GM12865 (cell line): ENCODE data around the gene SLC16A14.

Experiments
- DNase-seq: peaks from one replicate; pipeline ENCODE4 v3.0.0; 2010; ENCODE audit warnings: low read depth
- H3K4me3 ChIP-seq: 2 replicates; pipeline ENCODE4 v1.5.1; 2011; ENCODE audit warnings: mild to moderate bottlenecking, low read depth, low read length, control low read depth
- CTCF ChIP-seq: IDR thresholded peaks from 2 replicates; pipeline ENCODE4 v1.5.1; 2011; ENCODE audit warnings: low read length, control low read depth, low read depth, inconsistent platforms; ENCODE audit not compliant: insufficient read depth; ENCODE audit errors: missing control alignments

The SLC16A14 gene

GRCh38 chr2:230043461-230043860 lies 25.3 kb downstream of the SLC16A14 start:
- no peak for TF ChIP-seq CTCF
- no peak for DNase-seq
- no peak overlapping the region for H3K4me3 ChIP-seq

- DNase-seq: no peak
- no peak overlapping the region for H3K4me3 ChIP-seq
- TF ChIP-seq CTCF: no peak
Observed at GRCh38 chr2:230043025-230043424, 25.7 kb downstream of the SLC16A14 start.

- H3K4me3 ChIP-seq: no peak overlapping the region
- no peak for DNase-seq
- no peak for TF ChIP-seq CTCF
Observed at GRCh38 chr2:230042195-230042594, 26.5 kb downstream of the SLC16A14 start.

GRCh38 chr2:230023313-230023712 lies 45.4 kb downstream of the SLC16A14 start:
- no peak for DNase-seq
- no peak for TF ChIP-seq CTCF
- no peak overlapping the region for H3K4me3 ChIP-seq

GRCh38 chr2:230019742-230020141 lies 49.0 kb downstream of the SLC16A14 start:
- no peak for TF ChIP-seq CTCF
- H3K4me3 ChIP-seq: no peak overlapping the region
- DNase-seq: no peak

GRCh38 chr2:230018153-230018552 lies 50.6 kb downstream of the SLC16A14 start:
- TF ChIP-seq CTCF: no peak
- no peak overlapping the region for H3K4me3 ChIP-seq
- no peak for DNase-seq

- no peak overlapping the region for H3K4me3 ChIP-seq
- TF ChIP-seq CTCF: no peak
- no peak for DNase-seq
Observed at GRCh38 chr2:230016844-230017243, 51.9 kb downstream of the SLC16A14 start.
